Measurements from ENCODE around the gene CCDC149. TPM values are rescaled to one million over a fixed set of nuclear protein-coding genes. Genes with fewer than 3 reads are reported as not detected.
"Not testable (repeated sequence)": the region's sequence is repeated elsewhere in the genome, so short reads cannot be mapped to it uniquely, and the experiment has no call there.

The CCDC149 gene
- total RNA-seq, 1 experiment from 2014 or later: 5.3 TPM

- H2AFZ ChIP-seq (ENCODE audit: low read depth, low read length, poor library complexity, severe bottlenecking); RAD21 ChIA-PET (ENCODE audit: low non-redundant PET in 1 of 2, low total read pairs in 2 of 2, uncharacterized antibody in 2 of 2, unreplicated experiment in 2 of 2); H3K9ac ChIP-seq (ENCODE audit: low read length); H3K79me2 ChIP-seq (ENCODE audit: insufficient read depth, low read length); H3K4me2 ChIP-seq (ENCODE audit: low read length); DNase-seq (ENCODE audit: low read depth, low spot score); H3K4me3 ChIP-seq (replicated peaks in 1 of 2; ENCODE audit: low read depth in 1 of 2, low read length in 2 of 2); H3K27ac ChIP-seq (ENCODE audit: low read depth, low read length); CTCF ChIA-PET; ATAC-seq; BruUV-seq (replicated peaks); intact Hi-C loops (cut with micrococcal nuclease); H3K9me3 ChIP-seq (ENCODE audit: control insufficient read depth in 1 of 2, insufficient read depth in 1 of 2, low read depth in 1 of 2, low read length in 2 of 2); H3K27me3 ChIP-seq (ENCODE audit: insufficient read depth, low read length); H3K36me3 ChIP-seq (ENCODE audit: control insufficient read depth in 1 of 2, insufficient read depth in 2 of 2, low read length in 2 of 2); POLR2A ChIA-PET; H3K9me2 ChIP-seq (ENCODE audit: insufficient read depth); H4K20me1 ChIP-seq (ENCODE audit: insufficient read depth): not testable (repeated sequence)
- H3K4me1 ChIP-seq (ENCODE audit: control insufficient read depth in 1 of 2, insufficient read depth in 2 of 2, low read length in 2 of 2): peaks cover 10 to 13% of the 10 kb centered on the region in 2 experiments
Observed at GRCh38 chr4:24909606-24910005, 3.2 kb downstream of the CCDC149 start.

DNA sequence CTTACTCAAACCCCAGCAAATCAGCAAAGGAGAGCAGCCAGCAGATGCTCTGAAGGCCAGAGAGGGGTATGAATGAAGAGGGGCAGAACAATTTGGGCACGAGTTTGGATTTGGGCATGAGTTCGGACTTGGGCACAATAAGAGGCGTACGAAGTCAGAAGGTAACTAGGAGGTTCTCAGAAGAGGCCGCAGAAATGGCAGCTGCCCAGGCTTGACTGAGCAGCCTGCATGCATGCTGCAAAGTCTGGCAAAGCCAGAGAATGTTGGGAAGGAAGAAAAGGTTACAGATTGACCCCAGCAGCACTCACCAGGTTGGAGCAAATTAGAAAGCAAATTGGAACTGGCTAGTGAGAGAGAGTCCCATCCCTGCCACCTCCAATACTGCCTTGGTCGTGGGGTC is 15.2 kb downstream of the CCDC149 start:
- no peaks in the 10 kb centered on the region for H3K9me2 ChIP-seq (ENCODE audit: insufficient read depth)
- CTCF ChIA-PET: no interaction called here
- no peak for TF ChIP-seq ZFX (IDR thresholded peaks at IDR 0.05)
- no peak for TF ChIP-seq EZH2 (IDR thresholded peaks at IDR 0.05)
- TF ChIP-seq SP1 (IDR thresholded peaks at IDR 0.05; ENCODE audit: low read depth): no peak
- no peak for TF ChIP-seq SIN3A (IDR thresholded peaks at IDR 0.05; ENCODE audit: low read depth)
- no peak for TF ChIP-seq CEBPB (IDR thresholded peaks at IDR 0.05; ENCODE audit: low read depth)
- TF ChIP-seq CBX3 (IDR thresholded peaks at IDR 0.05; ENCODE audit: low read depth): no peak
- TF ChIP-seq TCF7L2 (IDR thresholded peaks at IDR 0.05; ENCODE audit: borderline replicate concordance, extremely low read depth, insufficient read depth, insufficient read length): no peak
- TF ChIP-seq YY1 (IDR thresholded peaks at IDR 0.05; ENCODE audit: extremely low read depth, insufficient replicate concordance, low read depth, low read length): no peak
- TF ChIP-seq FOSL1 (IDR thresholded peaks at IDR 0.05; ENCODE audit: low read depth): no peak
- TF ChIP-seq CTCF (IDR thresholded peaks at IDR 0.05 in 2 of 3, conservative IDR thresholded peaks at IDR 0.05 in 1 of 3; ENCODE audit: borderline replicate concordance in 1 of 3, insufficient read depth in 1 of 3, low read depth in 2 of 3, low read length in 2 of 3): no peak
- TF ChIP-seq SRF (IDR thresholded peaks at IDR 0.05; ENCODE audit: low read depth): no peak
- TF ChIP-seq JUND (IDR thresholded peaks at IDR 0.05): no peak
- TF ChIP-seq, protein P1, sequence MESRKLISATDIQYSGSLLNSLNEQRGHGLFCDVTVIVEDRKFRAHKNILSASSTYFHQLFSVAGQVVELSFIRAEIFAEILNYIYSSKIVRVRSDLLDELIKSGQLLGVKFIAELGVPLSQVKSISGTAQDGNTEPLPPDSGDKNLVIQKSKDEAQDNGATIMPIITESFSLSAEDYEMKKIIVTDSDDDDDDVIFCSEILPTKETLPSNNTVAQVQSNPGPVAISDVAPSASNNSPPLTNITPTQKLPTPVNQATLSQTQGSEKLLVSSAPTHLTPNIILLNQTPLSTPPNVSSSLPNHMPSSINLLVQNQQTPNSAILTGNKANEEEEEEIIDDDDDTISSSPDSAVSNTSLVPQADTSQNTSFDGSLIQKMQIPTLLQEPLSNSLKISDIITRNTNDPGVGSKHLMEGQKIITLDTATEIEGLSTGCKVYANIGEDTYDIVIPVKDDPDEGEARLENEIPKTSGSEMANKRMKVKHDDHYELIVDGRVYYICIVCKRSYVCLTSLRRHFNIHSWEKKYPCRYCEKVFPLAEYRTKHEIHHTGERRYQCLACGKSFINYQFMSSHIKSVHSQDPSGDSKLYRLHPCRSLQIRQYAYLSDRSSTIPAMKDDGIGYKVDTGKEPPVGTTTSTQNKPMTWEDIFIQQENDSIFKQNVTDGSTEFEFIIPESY (IDR thresholded peaks at IDR 0.05; ENCODE audit: extremely low read depth, insufficient replicate concordance, low read length): no peak
- no peak for TF ChIP-seq MAX (IDR thresholded peaks at IDR 0.05)
- no peak for TF ChIP-seq POLR2AphosphoS5 (IDR thresholded peaks at IDR 0.05; ENCODE audit: low read depth, low read length)
- no peak for TF ChIP-seq ELF1 (IDR thresholded peaks at IDR 0.05; ENCODE audit: borderline replicate concordance, low read depth)
- TF ChIP-seq EGR1 (IDR thresholded peaks at IDR 0.05; ENCODE audit: low read depth): no peak

More for the DNA sequence above, 15.2 kb downstream of the CCDC149 start:
- ChIA-PET RAD21 (ENCODE audit: low non-redundant PET in 1 of 2, low total read pairs in 2 of 2, uncharacterized antibody in 2 of 2, unreplicated experiment in 2 of 2) (no interaction called here), POLR2A (no interaction called here)
- intact Hi-C loops (cut with micrococcal nuclease): no loop called here
- no peaks in the 10 kb centered on the region for H3K79me2 ChIP-seq (ENCODE audit: insufficient read depth, low read length)
- no peak overlapping the region for H3K4me2 ChIP-seq (ENCODE audit: low read length)
- no peaks in the 10 kb centered on the region for H3K9me3 ChIP-seq (ENCODE audit: control insufficient read depth in 1 of 2, insufficient read depth in 1 of 2, low read depth in 1 of 2, low read length in 2 of 2)
- H3K9ac ChIP-seq (ENCODE audit: low read length): no peak overlapping the region
- H2AFZ ChIP-seq (ENCODE audit: low read depth, low read length, poor library complexity, severe bottlenecking): no peak overlapping the region
- no peak overlapping the region for H3K4me3 ChIP-seq (replicated peaks in 1 of 2; ENCODE audit: low read depth in 1 of 2, low read length in 2 of 2)
- DNase-seq (ENCODE audit: low read depth, low spot score) (no peak), ATAC-seq (no peak)
- no peaks in the 10 kb centered on the region for H4K20me1 ChIP-seq (ENCODE audit: insufficient read depth)
- H3K27me3 ChIP-seq (ENCODE audit: insufficient read depth, low read length): no peaks in the 10 kb centered on the region
- no peak overlapping the region for H3K27ac ChIP-seq (ENCODE audit: low read depth, low read length)
- no peaks in the 10 kb centered on the region for H3K4me1 ChIP-seq (ENCODE audit: control insufficient read depth in 1 of 2, insufficient read depth in 2 of 2, low read length in 2 of 2)
- no peaks in the 10 kb centered on the region for H3K36me3 ChIP-seq (ENCODE audit: control insufficient read depth in 1 of 2, insufficient read depth in 2 of 2, low read length in 2 of 2)
- BruUV-seq (replicated peaks): no TSS peak
